ENCODE data around the gene ARFRP1. TPM values are rescaled to one million over a fixed set of nuclear protein-coding genes. Genes with fewer than 3 reads are reported as not detected.
"Not testable (repeated sequence)": the region's sequence is repeated elsewhere in the genome, so short reads cannot be mapped to it uniquely, and the experiment has no call there.

The ARFRP1 gene
- total RNA-seq, 5 donors from 2014 or later (not counting 1 experiment from before 2014, with no cell fraction given), result 58.5 to 102 (median 99.5) TPM

DNA sequence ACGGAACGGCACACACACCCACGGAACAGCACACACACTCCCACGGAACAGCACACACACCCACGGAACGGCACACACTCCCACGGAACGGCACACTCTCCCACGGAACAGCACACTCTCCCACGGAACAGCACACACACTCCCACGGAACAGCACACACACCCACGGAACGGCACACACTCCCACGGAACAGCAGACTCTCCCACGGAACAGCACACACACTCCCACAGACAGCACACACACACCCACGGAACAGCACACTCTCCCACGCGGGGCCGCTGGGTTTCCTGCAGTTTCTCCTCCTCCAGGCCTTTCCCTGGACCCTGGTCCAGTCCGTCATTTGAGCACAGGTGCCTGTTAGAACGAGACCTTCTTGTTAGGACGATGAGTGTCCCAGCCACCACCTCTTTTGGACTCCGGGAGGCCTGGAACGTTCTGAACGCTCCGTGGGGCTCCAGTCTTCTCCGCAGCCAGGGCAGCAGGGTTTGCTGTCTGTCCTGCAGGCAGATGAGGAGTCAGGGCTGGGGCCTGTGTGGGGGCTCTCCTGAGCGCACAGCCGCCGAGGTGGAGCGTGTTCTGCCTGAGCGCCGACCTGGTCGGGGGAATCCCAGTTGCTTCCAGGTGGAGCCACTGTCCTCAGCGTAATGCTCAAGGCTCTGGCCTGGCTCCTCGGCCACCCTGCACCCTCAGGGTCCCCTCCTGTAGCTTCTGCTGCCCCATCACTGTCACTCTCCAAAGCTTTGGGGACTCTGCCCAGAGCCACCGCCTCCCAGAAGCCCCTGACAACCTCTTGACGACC, 28.9 kb downstream of the ARFRP1 start:
- H3K4me1 Mint-ChIP-seq, result no peaks in the 10 kb centered on the region
- peaks cover 4 to 16% of the 10 kb centered on the region in 2 donors for H3K36me3 ChIP-seq (ENCODE audit: control insufficient read depth in 2 of 2, extremely low read depth in 1 of 2, insufficient read depth in 1 of 2, low read length in 1 of 2)
- no peak overlapping the region for H3K27ac ChIP-seq (ENCODE audit: low read length)
- no peaks in the 10 kb centered on the region for H3K27me3 Mint-ChIP-seq
- ChIA-PET CTCF (no interaction called here), POLR2A (no interaction called here)
- no peaks in the 10 kb centered on the region for H3K4me1 ChIP-seq (ENCODE audit: control insufficient read depth in 1 of 2, extremely low read depth in 1 of 2, insufficient read depth in 2 of 2, low read length in 2 of 2)
- ATAC-seq (replicated peaks in 1 of 4) (no peak), DNase-seq (no peak)
- no peaks in the 10 kb centered on the region for H3K27me3 ChIP-seq (replicated peaks in 1 of 2; ENCODE audit: control insufficient read depth in 2 of 2, extremely low read depth in 1 of 2, insufficient read depth in 2 of 2, low read length in 1 of 2)
- 92% methylated on average over 37 of the region's 38 CpGs for WGBS (ENCODE audit: insufficient coverage)
- no peaks in the 10 kb centered on the region for H3K9me3 ChIP-seq
- no peaks in the 10 kb centered on the region for H3K9me3 Mint-ChIP-seq
- H3K4me3 ChIP-seq (ENCODE audit: control insufficient read depth in 1 of 2, extremely low read depth in 1 of 2, low read length in 1 of 2), result no peak overlapping the region
- peaks cover 14% of the 10 kb centered on the region for H3K36me3 Mint-ChIP-seq
- H3K27ac Mint-ChIP-seq, result no peak overlapping the region
- no peak overlapping the region for H3K4me3 Mint-ChIP-seq

DNA sequence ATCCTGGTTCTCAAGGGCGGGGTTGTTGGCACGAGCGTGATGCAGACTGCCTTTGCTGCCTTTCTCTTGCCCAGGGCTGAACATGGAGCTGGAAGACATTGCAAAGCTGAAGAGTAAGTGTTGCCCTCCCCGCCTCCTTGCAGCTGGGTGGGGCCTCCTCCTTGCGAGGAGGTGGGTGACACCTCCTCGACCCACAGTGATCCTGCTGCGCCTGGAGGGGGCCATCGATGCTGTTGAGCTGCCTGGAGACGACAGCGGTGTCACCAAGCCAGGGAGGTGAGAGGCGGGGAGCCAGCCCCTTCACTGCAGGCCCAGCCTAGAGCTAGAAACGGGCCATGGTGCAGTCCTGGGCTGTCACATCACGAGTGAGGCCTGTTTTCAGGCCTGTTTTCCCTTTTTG, 29.7 kb downstream of the ARFRP1 start:
- DNase-seq, result no peak
- no peaks in the 10 kb centered on the region for H3K4me1 ChIP-seq (ENCODE audit: control insufficient read depth in 1 of 2, extremely low read depth in 1 of 2, insufficient read depth in 2 of 2, low read length in 2 of 2)
- no peaks in the 10 kb centered on the region for H3K9me3 ChIP-seq
- ChIA-PET CTCF (no interaction called here), POLR2A (no interaction called here)
- H3K4me1 Mint-ChIP-seq, result no peaks in the 10 kb centered on the region
- WGBS (ENCODE audit: insufficient coverage), result 92% methylated on average over 10 of the region's 13 CpGs
- H3K9me3 Mint-ChIP-seq, result no peaks in the 10 kb centered on the region
- no peak overlapping the region for H3K27ac ChIP-seq (ENCODE audit: low read length)
- no peak overlapping the region for H3K4me3 ChIP-seq (ENCODE audit: control insufficient read depth in 1 of 2, extremely low read depth in 1 of 2, low read length in 1 of 2)
- H3K27me3 ChIP-seq (replicated peaks in 1 of 2; ENCODE audit: control insufficient read depth in 2 of 2, extremely low read depth in 1 of 2, insufficient read depth in 2 of 2, low read length in 1 of 2), result no peaks in the 10 kb centered on the region
- ATAC-seq (replicated peaks in 1 of 4), result no peak
- no peaks in the 10 kb centered on the region for H3K27me3 Mint-ChIP-seq
- peaks cover 14% of the 10 kb centered on the region for H3K36me3 Mint-ChIP-seq
- H3K27ac Mint-ChIP-seq, result no peak overlapping the region
- no peak overlapping the region for H3K4me3 Mint-ChIP-seq
- peaks cover 6 to 19% of the 10 kb centered on the region in 2 donors for H3K36me3 ChIP-seq (ENCODE audit: control insufficient read depth in 2 of 2, extremely low read depth in 1 of 2, insufficient read depth in 1 of 2, low read length in 1 of 2)

DNA sequence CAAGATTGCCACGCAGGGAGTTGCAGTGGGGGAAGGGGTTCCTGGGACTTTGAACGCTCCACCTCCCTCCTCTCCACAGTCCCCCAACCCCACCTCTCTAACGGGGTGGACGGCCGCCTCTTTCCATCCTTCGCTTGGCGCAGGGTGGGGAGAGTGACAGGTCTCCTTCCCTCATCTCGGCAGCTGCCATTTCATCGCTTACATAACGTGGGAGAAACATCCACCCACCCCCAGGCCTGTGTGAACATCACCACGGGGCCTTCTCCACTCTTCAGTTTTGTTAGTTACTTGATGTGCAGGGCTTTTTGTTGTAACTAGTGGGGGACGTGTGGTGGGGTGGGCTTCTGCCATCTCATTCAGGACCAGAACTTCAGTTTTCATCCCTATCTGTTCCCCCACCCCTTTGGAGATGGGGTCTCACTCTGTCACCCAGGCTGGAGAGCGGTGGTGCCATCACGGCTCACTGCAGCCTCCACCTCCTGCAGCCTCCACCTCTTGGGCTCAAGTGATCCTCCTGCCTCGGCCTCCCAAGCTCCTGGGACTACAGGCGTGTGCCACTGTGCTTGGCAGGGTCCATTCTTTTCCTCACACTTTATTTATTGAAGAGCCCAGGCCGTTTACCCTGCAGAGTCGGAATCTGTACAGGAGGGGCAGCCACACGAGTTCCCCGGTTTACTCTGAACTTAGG, 32.0 kb downstream of the ARFRP1 start:
- Histone ChIP-seq H3K27me3 (replicated peaks in 1 of 2; ENCODE audit: control insufficient read depth in 2 of 2, extremely low read depth in 1 of 2, insufficient read depth in 2 of 2, low read length in 1 of 2) (no peaks in the 10 kb centered on the region), H3K36me3 (ENCODE audit: control insufficient read depth in 2 of 2, extremely low read depth in 1 of 2, insufficient read depth in 1 of 2, low read length in 1 of 2) (peaks cover 10 to 21% of the 10 kb centered on the region in 2 donors), H3K4me1 (ENCODE audit: control insufficient read depth in 1 of 2, extremely low read depth in 1 of 2, insufficient read depth in 2 of 2, low read length in 2 of 2) (no peaks in the 10 kb centered on the region), H3K27ac (ENCODE audit: low read length) (no peak overlapping the region), H3K4me3 (ENCODE audit: control insufficient read depth in 1 of 2, extremely low read depth in 1 of 2, low read length in 1 of 2) (no peak overlapping the region), H3K9me3 (no peaks in the 10 kb centered on the region)
- Mint-ChIP-seq H3K4me1 (no peaks in the 10 kb centered on the region), H3K27me3 (no peaks in the 10 kb centered on the region), H3K36me3 (peaks cover 14% of the 10 kb centered on the region), H3K9me3 (no peaks in the 10 kb centered on the region), H3K27ac (no peak overlapping the region), H3K4me3 (no peak overlapping the region)
- ATAC-seq (replicated peaks in 1 of 4), result no peak
- 100% methylated on average over 7 of the region's 20 CpGs for WGBS (ENCODE audit: insufficient coverage)
- ChIA-PET CTCF (no interaction called here), POLR2A (no interaction called here)
- DNase-seq, result no peak

DNA sequence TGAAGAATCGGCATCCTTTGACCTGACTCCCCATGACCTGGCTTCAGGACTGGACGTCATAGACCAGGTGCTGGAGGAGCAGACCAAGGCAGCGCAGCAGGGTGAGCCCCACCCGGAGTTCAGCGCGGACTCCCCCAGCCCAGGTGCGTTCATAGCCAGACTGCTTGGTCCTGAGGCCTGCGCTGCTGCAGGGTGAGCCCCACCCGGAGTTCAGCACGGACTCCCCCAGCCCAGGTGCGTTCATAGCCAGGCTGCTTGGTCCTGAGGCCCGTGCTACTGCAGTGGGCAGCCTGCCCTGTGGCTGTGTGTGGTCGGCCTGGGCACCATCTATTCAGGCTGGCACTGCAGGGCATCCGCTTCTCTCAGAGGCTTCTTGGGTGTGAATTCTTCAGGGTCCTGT, 33.8 kb downstream of the ARFRP1 start:
- Histone ChIP-seq H3K27me3 (replicated peaks in 1 of 2; ENCODE audit: control insufficient read depth in 2 of 2, extremely low read depth in 1 of 2, insufficient read depth in 2 of 2, low read length in 1 of 2) (no peaks in the 10 kb centered on the region), H3K9me3 (no peaks in the 10 kb centered on the region), H3K4me1 (ENCODE audit: control insufficient read depth in 1 of 2, extremely low read depth in 1 of 2, insufficient read depth in 2 of 2, low read length in 2 of 2) (no peaks in the 10 kb centered on the region), H3K27ac (ENCODE audit: low read length) (no peak overlapping the region), H3K4me3 (ENCODE audit: control insufficient read depth in 1 of 2, extremely low read depth in 1 of 2, low read length in 1 of 2) (no peak overlapping the region), H3K36me3 (ENCODE audit: control insufficient read depth in 2 of 2, extremely low read depth in 1 of 2, insufficient read depth in 1 of 2, low read length in 1 of 2) (peaks cover 10 to 16% of the 10 kb centered on the region in 2 donors)
- no peak overlapping the region for H3K27ac Mint-ChIP-seq
- no peaks in the 10 kb centered on the region for H3K4me1 Mint-ChIP-seq
- CTCF ChIA-PET, result no interaction called here
- no peaks in the 10 kb centered on the region for H3K27me3 Mint-ChIP-seq
- DNase-seq (no peak), ATAC-seq (replicated peaks in 1 of 4) (no peak)
- no peak overlapping the region for H3K4me3 Mint-ChIP-seq
- H3K36me3 Mint-ChIP-seq, result peaks cover 20% of the 10 kb centered on the region
- POLR2A ChIA-PET, result no interaction called here
- H3K9me3 Mint-ChIP-seq, result no peaks in the 10 kb centered on the region
- 98% methylated on average over 13 of the region's 14 CpGs for WGBS (ENCODE audit: insufficient coverage)

DNA sequence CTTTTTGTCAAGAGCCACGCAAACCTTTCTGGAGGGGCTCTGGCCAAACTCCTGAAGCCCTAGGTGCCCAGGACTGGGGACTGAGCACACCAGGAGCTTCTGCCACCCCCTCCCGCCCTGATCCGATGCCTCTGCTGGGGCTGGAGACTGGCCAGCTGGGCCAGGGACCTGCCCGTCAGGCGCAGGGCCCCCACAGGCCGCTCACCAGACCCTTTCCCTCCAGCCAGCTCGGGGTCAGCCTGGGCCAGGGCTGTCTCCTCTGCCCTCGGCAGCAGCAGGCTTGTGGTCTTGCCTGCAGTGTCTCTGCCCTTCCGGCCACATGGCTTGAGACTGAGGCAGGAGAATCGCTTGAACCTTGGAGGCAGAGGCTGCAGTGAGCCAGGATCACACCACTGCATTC, 35.1 kb downstream of the ARFRP1 start:
- Mint-ChIP-seq H3K4me1 (no peaks in the 10 kb centered on the region), H3K36me3 (peaks cover 25% of the 10 kb centered on the region), H3K4me3 (no peak overlapping the region), H3K27ac (no peak overlapping the region), H3K9me3 (no peaks in the 10 kb centered on the region), H3K27me3 (no peaks in the 10 kb centered on the region)
- Histone ChIP-seq H3K27me3 (replicated peaks in 1 of 2; ENCODE audit: control insufficient read depth in 2 of 2, extremely low read depth in 1 of 2, insufficient read depth in 2 of 2, low read length in 1 of 2) (no peaks in the 10 kb centered on the region), H3K4me1 (ENCODE audit: control insufficient read depth in 1 of 2, extremely low read depth in 1 of 2, insufficient read depth in 2 of 2, low read length in 2 of 2) (no peaks in the 10 kb centered on the region), H3K27ac (ENCODE audit: low read length) (no peak overlapping the region), H3K36me3 (ENCODE audit: control insufficient read depth in 2 of 2, extremely low read depth in 1 of 2, insufficient read depth in 1 of 2, low read length in 1 of 2) (peaks cover 7 to 17% of the 10 kb centered on the region in 2 donors), H3K9me3 (no peaks in the 10 kb centered on the region), H3K4me3 (ENCODE audit: control insufficient read depth in 1 of 2, extremely low read depth in 1 of 2, low read length in 1 of 2) (no peak overlapping the region)
- 97% methylated on average over 9 of the region's 10 CpGs for WGBS (ENCODE audit: insufficient coverage)
- POLR2A ChIA-PET, result no interaction called here
- DNase-seq (no peak), ATAC-seq (replicated peaks in 1 of 4) (no peak)
- CTCF ChIA-PET, result interaction anchor here in 1 of 2 donors (0.6 kb wide), 1 partner anchor 18 kb away, joined by 3 read pairs; no protein-coding TSS in a partner anchor

DNA sequence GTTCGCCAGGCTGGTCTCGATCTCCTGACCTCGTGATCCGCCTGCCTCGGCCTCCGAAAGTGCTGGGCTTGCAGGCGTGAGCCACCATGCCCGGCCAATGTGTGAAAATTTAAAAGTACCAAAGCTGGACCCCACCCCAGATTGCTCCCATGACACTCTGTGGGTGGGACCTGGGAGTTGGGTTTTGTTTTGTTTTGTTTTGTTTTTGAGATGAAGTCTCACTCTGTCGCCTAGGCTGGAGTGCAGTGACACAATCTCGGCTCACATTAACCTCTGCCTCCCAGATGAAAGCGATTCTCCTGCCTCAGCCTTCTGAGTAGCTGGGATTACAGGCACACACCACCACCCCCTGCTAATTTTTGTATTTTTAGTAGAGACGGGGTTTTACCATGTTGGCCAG, 36.1 kb downstream of the ARFRP1 start:
- H3K27me3 ChIP-seq (replicated peaks in 1 of 2; ENCODE audit: control insufficient read depth in 2 of 2, extremely low read depth in 1 of 2, insufficient read depth in 2 of 2, low read length in 1 of 2); H3K27ac Mint-ChIP-seq; H3K4me1 ChIP-seq (ENCODE audit: control insufficient read depth in 1 of 2, extremely low read depth in 1 of 2, insufficient read depth in 2 of 2, low read length in 2 of 2); POLR2A ChIA-PET; H3K9me3 ChIP-seq; H3K4me1 Mint-ChIP-seq; H3K4me3 ChIP-seq (ENCODE audit: control insufficient read depth in 1 of 2, extremely low read depth in 1 of 2, low read length in 1 of 2); H3K27ac ChIP-seq (ENCODE audit: low read length); H3K9me3 Mint-ChIP-seq; ATAC-seq (replicated peaks in 1 of 4); DNase-seq; H3K27me3 Mint-ChIP-seq; H3K4me3 Mint-ChIP-seq: not testable (repeated sequence)
- CTCF ChIA-PET, result interaction anchor here in 1 of 2 donors (0.7 kb wide), 1 partner anchor 88 kb away, joined by 3 read pairs; no protein-coding TSS in a partner anchor
- WGBS (ENCODE audit: insufficient coverage), result 100% methylated on average over 4 of the region's 12 CpGs
- peaks cover 7 to 24% of the 10 kb centered on the region in 2 donors for H3K36me3 ChIP-seq (ENCODE audit: control insufficient read depth in 2 of 2, extremely low read depth in 1 of 2, insufficient read depth in 1 of 2, low read length in 1 of 2)
- peaks cover 25% of the 10 kb centered on the region for H3K36me3 Mint-ChIP-seq
